NB4 (cell line): Measurements from ENCODE around the gene AGAP1.

Experiments
- CTCF ChIP-seq: IDR thresholded peaks from one replicate; pipeline ENCODE4 v1.5.1; 2012; ENCODE audit warnings: low read depth, low read length
- MAX ChIP-seq: IDR thresholded peaks from 2 replicates; pipeline ENCODE4 v1.6.1; 2011; ENCODE audit warnings: low read depth, low read length
- MYC ChIP-seq: IDR thresholded peaks from 2 replicates; pipeline ENCODE4 v1.6.1; 2011; ENCODE audit warnings: low read depth, low read length
- POLR2A ChIP-seq: IDR thresholded peaks from 2 replicates; pipeline ENCODE4 v1.6.1; 2011; ENCODE audit warnings: mild to moderate bottlenecking; ENCODE audit not compliant: insufficient read length; ENCODE audit errors: extremely low read depth

GRCh38 chr2:235864733-235865515, 371.1 kb downstream of the AGAP1 start:
- TF ChIP-seq POLR2A (no peak), MAX (peak; percentile 63; the same call in 1 of the 2 replicates), CTCF (no peak), MYC (no peak)
